Adipocyte (in vitro differentiated cells): ENCODE data around the gene MGAT5.
"Not testable (repeated sequence)": the region's sequence is repeated elsewhere in the genome, so short reads cannot be mapped to it uniquely, and the experiment has no call there.

Source experiments
- DNase-seq: peaks from one replicate; pipeline ENCODE4 v3.0.0-alpha.2; 2015; ENCODE audit warnings: low read depth
- H3K27me3 ChIP-seq: replicated peaks from 2 replicates; pipeline ENCODE4 v1.7.0; 2013; ENCODE audit warnings: mild to moderate bottlenecking, low read length, moderate library complexity; ENCODE audit not compliant: control insufficient read depth, insufficient read depth
- H3K36me3 ChIP-seq: 2 replicates; pipeline ENCODE4 v1.7.0; 2013; ENCODE audit warnings: low read length, mild to moderate bottlenecking, moderate library complexity; ENCODE audit not compliant: control insufficient read depth, insufficient read depth, severe bottlenecking
- H3K4me1 ChIP-seq: 2 replicates; pipeline ENCODE4 v1.7.0; 2013; ENCODE audit warnings: mild to moderate bottlenecking, low read length, moderate library complexity; ENCODE audit not compliant: control insufficient read depth, insufficient read depth
- H3K4me3 ChIP-seq: 2 replicates; pipeline ENCODE4 v1.7.0; 2013; ENCODE audit warnings: mild to moderate bottlenecking, low read length, moderate library complexity
- H3K9ac ChIP-seq: 2 replicates; pipeline ENCODE4 v1.7.0; 2013; ENCODE audit warnings: mild to moderate bottlenecking, low read length, moderate library complexity
- H3K9me3 ChIP-seq: 2 replicates; pipeline ENCODE4 v1.7.0; 2013; ENCODE audit warnings: mild to moderate bottlenecking, low read length, moderate library complexity; ENCODE audit not compliant: control insufficient read depth

The MGAT5 gene

DNA sequence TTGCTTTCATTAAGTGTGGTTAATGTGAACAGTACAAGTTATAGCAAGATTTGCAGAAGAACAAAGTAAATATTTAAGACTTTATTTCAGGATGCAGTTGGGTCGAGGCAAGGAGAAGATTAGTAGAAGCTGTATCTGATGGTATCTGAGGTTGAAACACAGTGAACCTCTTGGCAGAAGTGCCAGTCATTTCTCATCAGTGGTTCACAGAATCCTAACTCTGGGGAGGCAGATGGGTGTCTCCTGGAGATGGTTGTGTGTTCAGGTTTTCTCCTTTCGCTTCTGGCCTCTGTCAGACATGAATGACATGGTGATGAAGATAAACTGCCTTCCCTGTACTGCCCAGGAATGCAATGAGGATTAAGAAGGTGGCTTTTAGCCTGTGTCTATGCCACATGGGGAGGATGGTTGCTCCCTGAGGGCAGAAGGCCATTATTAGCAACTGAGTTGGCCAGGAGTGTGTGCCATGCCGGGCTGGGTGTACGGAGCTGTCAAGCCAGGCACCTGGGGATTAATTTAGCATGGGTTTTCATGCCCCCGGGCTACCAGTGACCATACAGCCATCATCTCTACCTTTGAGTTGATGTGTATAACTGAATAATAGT, 28.0 kb downstream of the MGAT5 start:
- Histone ChIP-seq H3K9me3 (no peaks in the 10 kb centered on the region), H3K36me3 (no peaks in the 10 kb centered on the region), H3K4me3 (no peak overlapping the region), H3K27me3 (no peaks in the 10 kb centered on the region), H3K4me1 (peaks cover 28% of the 10 kb centered on the region), H3K9ac (no peak overlapping the region)
- DNase-seq, result no peak

DNA sequence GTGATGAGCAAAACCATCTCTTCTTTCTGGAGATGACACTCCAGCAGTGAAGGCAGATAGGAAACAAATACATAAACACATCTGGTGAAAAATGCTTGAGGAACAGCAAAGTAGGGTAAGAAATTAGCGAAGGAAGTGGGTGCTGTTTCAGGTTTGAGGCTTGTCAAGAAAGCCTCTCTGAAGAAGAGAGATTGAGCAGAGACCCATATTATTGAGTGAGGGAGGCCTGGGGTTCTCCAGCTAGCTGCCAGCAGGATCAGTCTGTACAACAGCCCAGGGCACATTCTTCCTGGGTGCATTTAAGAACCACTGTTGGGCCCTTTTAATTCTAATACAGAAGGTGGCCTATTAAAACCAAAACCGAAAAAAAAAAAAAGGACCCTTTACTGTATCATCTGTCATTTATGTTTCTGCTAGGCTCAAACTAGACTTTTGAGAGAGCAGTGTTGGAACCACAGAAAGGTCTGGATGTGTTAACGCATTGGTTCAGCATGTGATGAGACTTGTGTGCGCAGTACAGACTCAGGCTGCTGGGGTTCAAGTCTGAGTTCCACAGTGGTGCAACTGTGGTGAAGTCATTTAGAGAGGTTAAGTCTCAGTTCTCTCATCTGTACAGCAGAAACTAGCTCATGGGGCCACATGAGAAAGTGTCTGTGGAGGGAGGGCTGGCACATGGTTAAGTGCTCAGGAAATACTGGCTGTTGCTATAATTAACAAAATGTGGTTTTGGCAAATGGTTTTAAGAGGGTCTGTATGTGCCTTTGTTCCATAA, 28.9 kb downstream of the MGAT5 start:
- DNase-seq, result no peak

DNA sequence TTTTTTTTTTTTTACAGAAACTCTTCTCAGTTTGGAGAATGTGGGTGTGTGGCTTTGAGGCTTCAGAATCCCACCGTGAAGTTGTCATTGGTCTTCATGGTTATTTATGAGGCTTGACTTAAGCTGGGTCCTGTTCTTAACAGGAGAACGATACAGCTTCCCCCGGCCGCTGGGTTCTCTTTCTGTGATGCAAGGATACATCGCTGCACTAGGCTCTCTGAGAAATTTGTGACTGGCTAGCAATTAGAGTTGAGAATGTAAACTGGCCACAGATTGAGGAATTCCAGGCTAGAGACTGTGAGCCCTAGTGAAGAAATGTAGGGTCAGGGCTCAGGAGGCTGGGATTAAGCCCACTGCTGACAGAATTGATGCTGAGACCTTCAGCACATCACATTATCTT, 29.8 kb downstream of the MGAT5 start:
- Histone ChIP-seq H3K4me3 (no peak overlapping the region), H3K36me3 (no peaks in the 10 kb centered on the region), H3K9ac (no peak overlapping the region), H3K9me3 (no peaks in the 10 kb centered on the region), H3K27me3 (no peaks in the 10 kb centered on the region), H3K4me1 (peaks cover 25% of the 10 kb centered on the region)
- DNase-seq, result no peak

More for the DNA sequence above, 28.9 kb downstream of the MGAT5 start:
- H3K27me3 ChIP-seq, result no peaks in the 10 kb centered on the region
- H3K4me3 ChIP-seq, result no peak overlapping the region
- no peaks in the 10 kb centered on the region for H3K9me3 ChIP-seq
- peaks cover 28% of the 10 kb centered on the region for H3K4me1 ChIP-seq
- H3K9ac ChIP-seq, result no peak overlapping the region
- no peaks in the 10 kb centered on the region for H3K36me3 ChIP-seq

DNA sequence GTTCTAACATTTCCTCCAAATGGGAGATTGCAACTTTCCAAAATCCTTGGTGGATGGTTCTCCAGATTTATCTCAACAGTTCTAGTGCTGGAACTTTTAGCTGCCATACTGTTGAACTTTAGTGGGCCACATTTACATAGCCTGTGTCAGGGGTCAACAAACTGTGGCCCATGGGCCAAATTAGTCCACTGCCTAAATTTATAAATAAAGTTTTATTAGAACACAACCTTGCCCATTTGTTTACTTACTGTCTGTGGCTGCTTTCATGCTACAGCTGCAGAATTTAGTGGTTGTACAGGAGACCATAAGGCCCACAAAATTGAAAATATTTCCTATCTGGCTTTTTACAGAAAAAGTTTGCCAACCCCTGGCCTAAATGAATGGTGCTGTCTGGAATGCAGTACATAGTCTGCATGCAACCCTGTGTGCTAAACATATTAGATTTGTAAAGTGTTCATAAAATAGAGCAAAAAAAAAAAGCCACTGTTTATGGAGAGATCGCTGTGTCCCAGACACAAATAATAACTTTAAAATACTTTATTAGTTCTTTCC, 30.3 kb downstream of the MGAT5 start:
- peak; percentile 38 for DNase-seq
- no peaks in the 10 kb centered on the region for H3K27me3 ChIP-seq
- H3K36me3 ChIP-seq, result no peaks in the 10 kb centered on the region
- H3K4me1 ChIP-seq, result peaks cover 21% of the 10 kb centered on the region
- H3K9me3 ChIP-seq, result no peaks in the 10 kb centered on the region
- H3K9ac ChIP-seq, result no peak overlapping the region
- H3K4me3 ChIP-seq, result no peak overlapping the region

DNA sequence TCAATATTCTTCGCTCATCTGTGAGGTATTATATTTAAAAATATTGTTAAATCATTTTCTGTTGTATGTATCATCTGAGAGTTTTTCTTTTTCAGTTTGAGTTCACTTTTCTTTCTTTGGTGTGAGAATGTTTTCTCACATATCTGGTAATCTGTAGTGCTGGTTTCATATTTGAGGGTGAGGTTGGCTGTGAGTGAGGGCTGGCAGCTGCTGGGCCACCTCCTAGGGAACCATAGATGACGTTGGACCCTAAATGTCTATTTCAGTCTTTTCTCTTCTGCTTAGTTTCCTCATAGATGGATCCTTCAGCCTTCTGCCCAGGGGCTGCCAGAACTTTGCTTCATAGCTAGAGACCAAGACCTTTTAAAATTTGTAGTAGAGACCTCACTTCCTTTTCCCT, 33.5 kb downstream of the MGAT5 start:
- Histone ChIP-seq H3K9ac (no peak overlapping the region), H3K27me3 (no peaks in the 10 kb centered on the region), H3K4me3 (no peak overlapping the region), H3K4me1 (peaks cover 21% of the 10 kb centered on the region), H3K9me3 (no peaks in the 10 kb centered on the region), H3K36me3 (no peaks in the 10 kb centered on the region)
- DNase-seq, result no peak

DNA sequence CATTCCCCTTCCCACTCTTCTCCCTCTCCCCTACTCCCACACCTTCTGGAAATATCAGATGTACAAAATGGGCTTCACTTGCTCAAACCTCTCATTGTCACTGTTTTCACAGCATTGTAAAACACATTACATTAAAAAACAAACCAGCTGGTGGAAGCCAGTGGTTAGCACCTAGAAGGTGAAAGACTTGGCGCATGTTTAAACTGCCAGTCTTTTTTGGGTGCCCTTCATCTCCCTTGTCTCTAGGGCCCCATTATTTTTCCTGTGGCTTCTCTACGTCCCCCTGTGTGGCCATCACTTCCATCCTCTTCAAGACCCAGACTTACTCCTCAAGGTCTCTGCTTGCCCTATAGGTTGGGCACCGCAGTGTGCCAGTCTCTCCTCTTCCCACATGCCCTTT, 34.9 kb downstream of the MGAT5 start:
- H3K4me3 ChIP-seq, result no peak overlapping the region
- no peak overlapping the region for H3K9ac ChIP-seq
- no peaks in the 10 kb centered on the region for H3K9me3 ChIP-seq
- no peak for DNase-seq
- no peaks in the 10 kb centered on the region for H3K27me3 ChIP-seq
- no peaks in the 10 kb centered on the region for H3K36me3 ChIP-seq
- H3K4me1 ChIP-seq, result peaks cover 19% of the 10 kb centered on the region

DNA sequence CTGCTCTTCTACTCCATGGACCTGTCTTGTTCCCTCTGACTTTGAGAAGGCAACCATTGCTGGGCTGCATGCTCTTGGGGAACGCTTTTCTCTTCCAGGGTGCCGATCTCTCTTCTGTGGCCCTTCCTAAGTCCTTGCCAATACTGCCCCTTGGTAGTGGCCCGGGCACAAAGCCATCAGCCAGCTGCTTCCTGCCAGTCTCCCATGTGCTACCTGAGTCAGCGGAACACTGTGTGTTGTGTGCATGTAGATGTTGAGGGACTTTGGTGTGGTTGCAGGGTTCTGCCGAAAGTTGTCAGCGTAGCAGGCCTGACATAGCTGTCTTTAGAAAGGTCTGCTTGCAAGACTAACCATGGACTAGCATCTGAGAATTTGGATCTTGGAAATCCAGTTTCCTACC, 35.4 kb downstream of the MGAT5 start:
- H3K27me3 ChIP-seq, result no peaks in the 10 kb centered on the region
- no peak overlapping the region for H3K4me3 ChIP-seq
- peaks cover 15% of the 10 kb centered on the region for H3K4me1 ChIP-seq
- DNase-seq, result no peak
- no peaks in the 10 kb centered on the region for H3K36me3 ChIP-seq
- no peak overlapping the region for H3K9ac ChIP-seq
- H3K9me3 ChIP-seq, result no peaks in the 10 kb centered on the region

DNA sequence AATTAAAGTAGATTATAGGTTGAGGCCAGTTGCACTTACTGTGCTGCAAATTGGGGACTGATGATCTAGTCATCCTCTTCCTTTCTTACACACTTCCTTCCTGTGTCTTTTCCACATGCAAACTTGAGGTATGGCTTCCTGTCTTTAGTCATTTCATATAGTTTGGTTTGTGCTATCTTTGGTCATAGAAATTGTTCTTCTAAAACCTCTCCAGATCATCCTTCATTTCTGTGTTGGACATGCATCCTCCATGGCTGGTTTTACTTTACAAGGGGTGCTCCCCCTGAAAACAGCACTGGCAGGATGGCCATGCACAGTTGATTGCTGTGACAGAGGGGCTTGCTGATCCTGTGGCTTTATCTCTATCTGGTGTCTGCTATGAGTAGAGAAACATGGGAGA, 36.5 kb downstream of the MGAT5 start:
- no peaks in the 10 kb centered on the region for H3K9me3 ChIP-seq
- no peak overlapping the region for H3K9ac ChIP-seq
- DNase-seq, result no peak
- no peak overlapping the region for H3K4me3 ChIP-seq
- no peaks in the 10 kb centered on the region for H3K27me3 ChIP-seq
- no peaks in the 10 kb centered on the region for H3K36me3 ChIP-seq
- H3K4me1 ChIP-seq, result peaks cover 9% of the 10 kb centered on the region

DNA sequence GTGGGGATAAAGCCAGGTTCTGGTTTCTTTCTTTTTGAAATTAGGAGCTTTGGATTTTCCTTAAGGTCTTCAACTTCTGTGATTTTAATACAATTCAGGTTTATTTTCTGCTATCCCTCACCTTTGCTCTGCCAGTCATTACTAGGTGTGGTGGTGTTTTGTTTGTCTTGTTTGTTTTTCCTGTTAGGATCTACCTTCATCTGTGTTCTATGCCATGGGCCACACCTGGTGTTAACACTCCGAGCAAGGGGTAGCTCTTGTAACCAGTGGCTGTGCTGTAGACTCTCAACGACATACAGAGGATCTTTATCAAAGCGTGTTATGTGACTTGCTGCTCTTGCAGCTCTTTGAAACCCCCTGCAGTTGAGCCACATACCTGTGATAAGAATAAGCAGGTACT, 38.6 kb downstream of the MGAT5 start:
- DNase-seq, result no peak
- H3K4me3 ChIP-seq, result no peak overlapping the region
- H3K36me3 ChIP-seq, result no peaks in the 10 kb centered on the region
- H3K4me1 ChIP-seq, result peaks cover 14% of the 10 kb centered on the region
- no peak overlapping the region for H3K9ac ChIP-seq
- H3K9me3 ChIP-seq, result no peaks in the 10 kb centered on the region
- H3K27me3 ChIP-seq, result no peaks in the 10 kb centered on the region

DNA sequence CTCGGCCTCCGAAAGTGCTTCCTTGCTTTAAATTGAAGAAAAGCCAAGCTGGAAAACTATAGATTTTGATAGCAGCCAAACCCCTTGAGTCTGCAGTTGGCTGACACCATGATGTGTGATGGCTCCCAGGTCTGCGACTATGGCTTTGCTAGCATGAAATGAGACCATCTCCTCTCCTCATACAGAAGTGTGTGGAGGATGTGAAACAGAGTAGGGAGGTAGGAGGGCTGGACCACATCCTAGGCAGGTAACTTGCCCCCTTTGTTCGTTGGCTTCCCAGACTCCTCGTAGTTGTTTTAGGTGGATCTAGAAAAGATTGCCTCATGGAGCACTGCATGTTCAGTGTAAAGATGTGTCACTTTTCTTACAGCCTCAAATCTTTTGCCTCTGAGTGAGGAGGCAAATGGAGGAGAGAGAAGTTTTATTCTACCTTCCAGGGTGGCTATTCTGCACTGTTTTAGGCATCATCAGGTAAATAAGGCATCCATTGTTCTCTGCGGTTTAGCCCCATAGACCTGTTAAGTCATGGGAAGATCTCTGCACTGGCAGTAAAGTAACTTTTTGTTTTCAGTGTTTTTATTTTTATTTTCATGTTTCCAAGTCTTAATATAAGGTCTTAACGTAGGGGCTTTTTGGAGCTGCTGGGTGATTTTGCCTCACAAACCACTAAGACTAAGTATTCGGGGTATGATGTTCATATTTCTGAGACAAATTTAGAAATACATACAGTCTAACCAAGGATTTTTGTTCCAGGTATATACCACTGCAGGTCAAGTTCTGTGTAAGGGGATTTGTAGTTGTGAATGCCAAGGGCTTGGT, 40.1 kb downstream of the MGAT5 start:
- DNase-seq, result no peak
- H3K9ac ChIP-seq, result no peak overlapping the region
- no peaks in the 10 kb centered on the region for H3K36me3 ChIP-seq
- no peaks in the 10 kb centered on the region for H3K27me3 ChIP-seq
- no peaks in the 10 kb centered on the region for H3K9me3 ChIP-seq
- H3K4me3 ChIP-seq, result no peak overlapping the region
- H3K4me1 ChIP-seq, result peaks cover 14% of the 10 kb centered on the region

DNA sequence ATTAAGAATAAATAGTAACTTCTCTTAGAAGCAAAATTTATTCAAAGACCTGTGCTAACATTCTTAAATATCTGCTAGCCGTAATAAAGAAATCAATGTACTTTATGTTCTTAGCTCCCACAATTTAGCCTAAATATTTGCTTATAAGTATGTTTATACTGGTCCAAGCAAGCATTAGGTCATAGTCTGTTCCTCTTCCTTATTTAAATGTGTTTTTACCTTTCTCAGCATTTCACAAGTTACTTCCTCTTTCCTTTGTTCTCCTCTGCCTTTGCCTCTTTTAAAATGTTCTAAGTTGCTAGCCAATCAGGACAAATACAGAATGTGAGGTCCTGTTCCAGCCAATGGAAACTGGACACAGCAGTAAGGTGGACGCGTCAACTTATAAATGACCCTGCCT, 40.7 kb downstream of the MGAT5 start:
- not testable (repeated sequence) for H3K9me3 ChIP-seq, H3K4me3 ChIP-seq, DNase-seq, H3K27me3 ChIP-seq, H3K36me3 ChIP-seq, H3K9ac ChIP-seq
- peaks cover 14% of the 10 kb centered on the region for H3K4me1 ChIP-seq
